SKM-1 treated with dmso at 0.1 percent for 144 hours (cell line): ENCODE results near the gene TMEM175.
"Not testable (repeated sequence)": the region's sequence is repeated elsewhere in the genome, so short reads cannot be mapped to it uniquely, and the experiment has no call there.

Experiments
- DNase-seq: peaks from one replicate; lab custom pipeline; 2025; ENCODE audit not compliant: unreplicated experiment; lab: John Stamatoyannopoulos, UW

Gene TMEM175

GRCh38 chr4:970046-970745 is 37.9 kb downstream of the TMEM175 start:
- DNase-seq, result no peak

GRCh38 chr4:970854-971520 is 38.7 kb downstream of the TMEM175 start:
- DNase-seq, result no peak

GRCh38 chr4:971666-972500 is 39.6 kb downstream of the TMEM175 start:
- no peak for DNase-seq

GRCh38 chr4:972651-973424 is 40.6 kb downstream of the TMEM175 start:
- no peak for DNase-seq

GRCh38 chr4:973431-974397 is 41.5 kb downstream of the TMEM175 start, which contains the start of gene DGKQ:
Gene DGKQ (minus strand): TSS chr4:973569. CDS start chr4:973482, 87 bp downstream.
- DNase-seq, result peak; percentile 76

- DNase-seq, result no peak
These were observed 42.4 kb downstream of the TMEM175 start for GRCh38 chr4:974668-975067.

- DNase-seq, result not testable (repeated sequence)
These were observed 43.8 kb downstream of the TMEM175 start for GRCh38 chr4:976016-976415.

- peak; percentile 100 for DNase-seq
These were observed 46.9 kb downstream of the TMEM175 start for GRCh38 chr4:978957-979701.

- no peak for DNase-seq
These were observed 50.0 kb downstream of the TMEM175 start for GRCh38 chr4:982291-982690.

- DNase-seq, result no peak
These were observed 50.6 kb downstream of the TMEM175 start for GRCh38 chr4:982814-983213.

GRCh38 chr4:984336-985054 is 52.2 kb downstream of the TMEM175 start:
- no peak for DNase-seq

GRCh38 chr4:985123-985830 is 53.0 kb downstream of the TMEM175 start:
- DNase-seq, result no peak

- no peak for DNase-seq
These were observed 54.2 kb downstream of the TMEM175 start for GRCh38 chr4:986428-986878.

GRCh38 chr4:986879-987623 is 54.8 kb downstream of the TMEM175 start, which contains the start of gene IDUA:
Gene IDUA (plus strand): TSS chr4:987044. CDS start chr4:987085, 41 bp downstream.
- peak; percentile 76 for DNase-seq

GRCh38 chr4:987624-988513 is 55.6 kb downstream of the TMEM175 start:
- no peak for DNase-seq
